ENCODE data around the gene SDCCAG8. TPM values are rescaled to one million over a fixed set of nuclear protein-coding genes. Genes with fewer than 3 reads are reported as not detected.

The SDCCAG8 gene
- total RNA-seq, 2 donors from 2014 or later: 23.2 to 91.0 TPM

DNA sequence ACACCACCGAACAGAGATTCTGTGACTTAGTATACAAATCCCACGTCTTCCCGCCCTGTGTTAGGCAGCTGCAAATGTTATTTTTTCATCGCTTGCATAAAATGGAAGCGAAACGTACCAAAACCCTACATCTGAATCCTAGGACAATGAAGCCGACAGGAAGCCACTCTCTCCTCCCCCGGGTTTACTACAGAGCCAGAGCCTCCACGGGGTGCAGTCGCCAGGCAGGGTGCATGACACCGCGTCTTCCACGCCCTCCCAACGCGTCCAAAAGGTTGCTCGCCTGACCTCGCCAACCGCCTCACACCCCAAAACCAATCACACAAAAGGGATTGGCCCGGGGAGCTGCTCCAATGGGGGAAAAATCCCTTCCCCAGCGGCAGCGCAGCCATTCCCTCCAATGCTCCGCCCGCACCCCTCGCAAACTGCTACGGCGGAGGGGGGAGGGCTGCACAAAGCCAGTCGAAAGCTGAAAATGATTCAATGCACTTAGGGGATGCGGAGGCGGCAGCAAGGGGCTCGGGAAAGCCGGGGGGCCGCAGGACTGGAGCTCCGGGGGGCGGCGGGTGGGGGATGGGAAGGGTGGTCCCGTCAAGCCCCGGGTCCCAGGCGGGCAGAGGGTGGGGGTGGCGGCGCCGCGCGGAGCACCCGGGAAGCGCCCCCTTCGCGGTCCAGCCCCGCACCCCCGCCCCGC lies 1.5 kb upstream of the SDCCAG8 start:
- Histone ChIP-seq H3K4me3 (peak overlapping the region; percentile 98), H3K36me3 (no peaks in the 10 kb centered on the region), H3K27ac (peak overlapping the region; percentile 98 to 99), H3K27me3 (replicated peaks; ENCODE audit: insufficient read depth) (no peaks in the 10 kb centered on the region), H3K9me3 (no peaks in the 10 kb centered on the region), H3K4me1 (ENCODE audit: control insufficient read depth in 1 of 2, low read depth in 2 of 2) (peaks cover 41 to 44% of the 10 kb centered on the region in 2 donors)
- DNase-seq (ENCODE audit: low spot score) (peak; percentile 13), ATAC-seq (ENCODE audit: insufficient number of reproducible peaks, low FRiP score, low read depth) (no peak)
- TF ChIP-seq, protein P1, sequence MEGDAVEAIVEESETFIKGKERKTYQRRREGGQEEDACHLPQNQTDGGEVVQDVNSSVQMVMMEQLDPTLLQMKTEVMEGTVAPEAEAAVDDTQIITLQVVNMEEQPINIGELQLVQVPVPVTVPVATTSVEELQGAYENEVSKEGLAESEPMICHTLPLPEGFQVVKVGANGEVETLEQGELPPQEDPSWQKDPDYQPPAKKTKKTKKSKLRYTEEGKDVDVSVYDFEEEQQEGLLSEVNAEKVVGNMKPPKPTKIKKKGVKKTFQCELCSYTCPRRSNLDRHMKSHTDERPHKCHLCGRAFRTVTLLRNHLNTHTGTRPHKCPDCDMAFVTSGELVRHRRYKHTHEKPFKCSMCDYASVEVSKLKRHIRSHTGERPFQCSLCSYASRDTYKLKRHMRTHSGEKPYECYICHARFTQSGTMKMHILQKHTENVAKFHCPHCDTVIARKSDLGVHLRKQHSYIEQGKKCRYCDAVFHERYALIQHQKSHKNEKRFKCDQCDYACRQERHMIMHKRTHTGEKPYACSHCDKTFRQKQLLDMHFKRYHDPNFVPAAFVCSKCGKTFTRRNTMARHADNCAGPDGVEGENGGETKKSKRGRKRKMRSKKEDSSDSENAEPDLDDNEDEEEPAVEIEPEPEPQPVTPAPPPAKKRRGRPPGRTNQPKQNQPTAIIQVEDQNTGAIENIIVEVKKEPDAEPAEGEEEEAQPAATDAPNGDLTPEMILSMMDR (IDR thresholded peaks at IDR 0.05): no peak

DNA sequence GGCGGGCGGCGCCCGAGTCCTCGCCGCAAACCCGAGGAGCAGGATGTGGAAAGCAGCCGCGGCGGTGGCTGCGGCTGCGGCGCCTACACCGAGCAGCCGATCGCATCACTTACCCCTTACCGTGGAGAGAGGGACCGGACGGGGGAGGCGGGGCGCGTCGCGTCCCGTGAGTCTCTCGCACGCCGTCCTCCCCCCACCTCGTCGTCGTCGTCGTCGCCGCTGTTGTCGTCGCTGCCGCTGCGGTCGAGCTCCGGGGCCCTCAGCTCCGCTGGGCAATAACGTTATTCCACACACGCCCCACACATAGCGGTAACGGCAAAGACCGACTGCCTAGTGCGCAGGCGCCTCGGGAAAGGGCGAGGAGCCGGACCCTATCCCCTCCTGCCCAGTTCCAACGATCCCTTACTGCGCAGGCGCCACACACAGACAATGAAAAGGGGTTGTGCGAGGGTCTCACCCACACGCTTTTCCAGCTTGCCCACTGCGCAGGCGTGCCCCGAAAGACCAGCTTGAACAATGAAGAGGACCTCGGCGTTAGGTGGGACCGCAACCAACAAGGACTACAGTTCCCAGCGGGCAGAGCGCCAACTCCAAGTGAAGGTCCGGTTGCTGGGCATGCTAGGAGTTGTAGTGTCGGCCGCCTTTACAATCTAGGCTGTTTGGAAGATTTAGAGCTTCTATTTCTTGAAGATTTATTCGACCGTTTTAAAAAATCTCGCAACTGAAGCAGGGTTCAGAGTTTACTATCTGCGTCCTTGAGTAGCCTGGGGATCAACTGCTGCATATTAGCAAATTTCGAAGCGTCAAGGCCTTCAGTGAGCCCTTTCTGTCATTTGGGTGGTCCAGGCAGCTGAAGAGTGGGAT lies 682 bp upstream of the SDCCAG8 start, which contains the start of gene CEP170:
Gene CEP170 (minus strand): TSS at position 355 of the 864 bp plus-strand sequence. CDS start 30,001 bp downstream, outside the sequence.
- peaks cover 38 to 39% of the 10 kb centered on the region in 2 donors for H3K4me1 ChIP-seq (ENCODE audit: control insufficient read depth in 1 of 2, low read depth in 2 of 2)
- ATAC-seq (ENCODE audit: insufficient number of reproducible peaks, low FRiP score, low read depth): peak; percentile 76
- H3K27ac ChIP-seq: peak within 1 kb of the TSS; percentile 98 to 99

DNA sequence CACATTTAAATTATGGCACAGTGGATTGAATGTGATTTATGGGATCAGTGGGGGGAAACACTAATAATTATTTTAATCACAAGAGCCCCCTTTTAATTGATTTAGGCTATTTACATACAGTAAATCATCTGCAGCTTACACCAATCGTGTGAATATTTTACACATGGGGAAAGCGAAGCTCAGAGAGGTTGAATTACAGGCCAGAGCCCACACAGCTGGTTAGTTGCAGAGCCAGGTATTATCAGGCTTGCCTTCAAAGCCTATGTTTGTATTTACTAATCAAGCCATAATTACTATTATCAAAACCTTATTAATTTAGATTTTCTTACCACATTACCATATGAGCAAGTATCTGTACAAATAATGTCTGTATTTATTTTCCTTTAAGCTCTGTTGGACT lies 749 bp downstream of the SDCCAG8 start:
- TF ChIP-seq, protein P1 (IDR thresholded peaks at IDR 0.05): no peak
- Histone ChIP-seq H3K4me3 (peak overlapping the region; percentile 98), H3K36me3 (no peaks in the 10 kb centered on the region), H3K4me1 (ENCODE audit: control insufficient read depth in 1 of 2, low read depth in 2 of 2) (peaks cover 42 to 43% of the 10 kb centered on the region in 2 donors), H3K9me3 (no peaks in the 10 kb centered on the region), H3K27me3 (replicated peaks; ENCODE audit: insufficient read depth) (no peaks in the 10 kb centered on the region), H3K27ac (peak overlapping the region; percentile 77 to 99)
- DNase-seq (ENCODE audit: low spot score) (no peak), ATAC-seq (ENCODE audit: insufficient number of reproducible peaks, low FRiP score, low read depth) (no peak)

More for the DNA sequence above, 682 bp upstream of the SDCCAG8 start, which contains the start of gene CEP170:
- TF ChIP-seq, protein P1 (IDR thresholded peaks at IDR 0.05): no peak
- H3K36me3 ChIP-seq: no peaks in the 10 kb centered on the region
- peak within 1 kb of the TSS; percentile 98 for H3K4me3 ChIP-seq
- peak; percentile 77 for DNase-seq (ENCODE audit: low spot score)
- H3K27me3 ChIP-seq (replicated peaks; ENCODE audit: insufficient read depth): no peaks in the 10 kb centered on the region
- H3K9me3 ChIP-seq: no peaks in the 10 kb centered on the region

DNA sequence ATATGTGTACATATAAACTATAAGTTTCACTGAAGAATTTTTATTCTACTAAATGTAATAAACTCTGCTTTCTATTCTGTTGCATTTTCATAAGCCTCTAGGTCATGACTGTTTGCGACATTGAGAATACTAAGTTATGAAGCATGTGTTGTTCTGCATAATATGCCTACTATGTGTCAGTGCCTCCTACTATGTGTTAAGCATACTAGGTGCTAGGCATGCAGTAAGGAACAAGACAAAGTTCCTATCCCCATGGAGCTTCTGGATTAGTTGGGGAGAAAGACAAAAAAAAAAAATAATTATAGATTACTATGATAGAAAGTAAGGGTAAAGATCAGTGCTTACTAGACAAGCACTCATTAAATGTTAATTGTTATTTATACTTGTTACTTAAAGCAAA lies 1.3 kb downstream of the SDCCAG8 start:
- Histone ChIP-seq H3K4me3 (peak overlapping the region; percentile 98), H3K27ac (no peak overlapping the region), H3K36me3 (no peaks in the 10 kb centered on the region), H3K9me3 (no peaks in the 10 kb centered on the region), H3K27me3 (replicated peaks; ENCODE audit: insufficient read depth) (no peaks in the 10 kb centered on the region), H3K4me1 (ENCODE audit: control insufficient read depth in 1 of 2, low read depth in 2 of 2) (peaks cover 37% of the 10 kb centered on the region in 2 donors)
- DNase-seq (ENCODE audit: low spot score): no peak
- TF ChIP-seq, protein P1 (IDR thresholded peaks at IDR 0.05): no peak
- ATAC-seq (ENCODE audit: insufficient number of reproducible peaks, low FRiP score, low read depth): no peak

DNA sequence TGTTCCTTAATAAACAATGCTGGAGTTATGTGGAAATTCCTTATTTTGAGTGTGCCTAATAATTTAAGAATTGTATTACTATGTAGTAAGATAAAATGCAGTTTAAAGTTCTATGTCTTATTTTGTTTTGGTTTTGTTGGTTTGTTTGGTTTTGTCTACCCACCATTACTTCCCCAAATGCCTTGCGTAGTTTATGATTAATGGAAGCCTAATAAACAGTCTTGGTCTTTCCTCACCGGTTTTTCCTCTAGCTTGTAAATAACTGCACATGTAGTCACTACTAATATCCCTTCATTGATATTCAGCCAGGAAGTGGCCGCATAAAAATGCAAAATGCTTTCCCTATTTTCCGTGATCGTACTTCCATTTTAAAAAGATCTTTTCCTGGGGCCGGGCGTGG lies 2.9 kb downstream of the SDCCAG8 start:
- no peak for ATAC-seq (ENCODE audit: insufficient number of reproducible peaks, low FRiP score, low read depth)
- H3K27ac ChIP-seq: no peak overlapping the region
- no peak overlapping the region for H3K4me3 ChIP-seq
- H3K9me3 ChIP-seq: no peaks in the 10 kb centered on the region
- peaks cover 22 to 25% of the 10 kb centered on the region in 2 donors for H3K4me1 ChIP-seq (ENCODE audit: control insufficient read depth in 1 of 2, low read depth in 2 of 2)
- DNase-seq (ENCODE audit: low spot score): no peak
- H3K27me3 ChIP-seq (replicated peaks; ENCODE audit: insufficient read depth): no peaks in the 10 kb centered on the region
- TF ChIP-seq, protein P1 (IDR thresholded peaks at IDR 0.05): no peak
- H3K36me3 ChIP-seq: no peaks in the 10 kb centered on the region

All from thoracic aorta (tissue), 2 donors.